ENCODE measurements around the gene IQGAP2.

The IQGAP2 gene

GRCh38 chr5:76703707-76704106 lies 300.6 kb downstream of the IQGAP2 start:
- no peak for DNase-seq
- H3K36me3 ChIP-seq (ENCODE audit: control insufficient read depth, insufficient read depth, low read length) = peaks cover 54% of the 10 kb centered on the region
- H3K27ac ChIP-seq (ENCODE audit: insufficient read depth, low read length, poor library complexity, severe bottlenecking) = no peak overlapping the region
- no peaks in the 10 kb centered on the region for H3K27me3 ChIP-seq (replicated peaks; ENCODE audit: control insufficient read depth, insufficient read depth, low read length, poor library complexity, severe bottlenecking)
- H3K4me3 ChIP-seq (ENCODE audit: insufficient read depth, low read depth, low read length, poor library complexity, severe bottlenecking) = no peak overlapping the region
- H3K9me3 ChIP-seq (ENCODE audit: control insufficient read depth, low read length) = no peaks in the 10 kb centered on the region
- H3K4me1 ChIP-seq (ENCODE audit: control insufficient read depth, insufficient read depth, low read length, poor library complexity, severe bottlenecking) = no peaks in the 10 kb centered on the region

GRCh38 chr5:76704131-76704663 lies 301.1 kb downstream of the IQGAP2 start:
- no peak for DNase-seq
- Histone ChIP-seq H3K36me3 (ENCODE audit: control insufficient read depth, insufficient read depth, low read length) (peaks cover 49% of the 10 kb centered on the region), H3K27me3 (replicated peaks; ENCODE audit: control insufficient read depth, insufficient read depth, low read length, poor library complexity, severe bottlenecking) (no peaks in the 10 kb centered on the region), H3K27ac (ENCODE audit: insufficient read depth, low read length, poor library complexity, severe bottlenecking) (no peak overlapping the region), H3K4me1 (ENCODE audit: control insufficient read depth, insufficient read depth, low read length, poor library complexity, severe bottlenecking) (no peaks in the 10 kb centered on the region), H3K9me3 (ENCODE audit: control insufficient read depth, low read length) (no peaks in the 10 kb centered on the region), H3K4me3 (ENCODE audit: insufficient read depth, low read depth, low read length, poor library complexity, severe bottlenecking) (no peak overlapping the region)

- H3K9me3 ChIP-seq (ENCODE audit: control insufficient read depth, low read length) = no peaks in the 10 kb centered on the region
- H3K4me3 ChIP-seq (ENCODE audit: insufficient read depth, low read depth, low read length, poor library complexity, severe bottlenecking) = no peak overlapping the region
- no peaks in the 10 kb centered on the region for H3K4me1 ChIP-seq (ENCODE audit: control insufficient read depth, insufficient read depth, low read length, poor library complexity, severe bottlenecking)
- H3K36me3 ChIP-seq (ENCODE audit: control insufficient read depth, insufficient read depth, low read length) = peaks cover 49% of the 10 kb centered on the region
- DNase-seq = no peak
- H3K27me3 ChIP-seq (replicated peaks; ENCODE audit: control insufficient read depth, insufficient read depth, low read length, poor library complexity, severe bottlenecking) = no peaks in the 10 kb centered on the region
- no peak overlapping the region for H3K27ac ChIP-seq (ENCODE audit: insufficient read depth, low read length, poor library complexity, severe bottlenecking)
These were observed 302.5 kb downstream of the IQGAP2 start for GRCh38 chr5:76705574-76705973.

DNA sequence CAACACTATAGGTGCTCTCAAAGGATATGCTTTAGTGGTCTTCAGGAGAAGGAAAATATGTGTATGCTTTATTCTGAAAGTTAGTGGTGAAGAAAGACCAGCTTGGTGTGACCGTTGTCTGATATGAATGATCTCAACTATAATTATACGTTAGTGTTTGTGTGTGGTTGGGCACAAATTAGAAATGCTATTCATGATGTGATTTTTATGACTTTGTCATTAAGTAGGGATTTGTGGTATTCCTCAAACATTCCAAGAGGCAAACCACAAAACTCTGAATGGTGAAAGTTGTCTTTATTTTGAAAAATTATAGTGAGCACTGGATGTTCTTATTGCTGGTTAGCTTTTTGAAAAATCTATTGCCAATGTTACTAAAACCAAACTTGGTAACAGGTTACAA lies 306.7 kb downstream of the IQGAP2 start:
- Histone ChIP-seq H3K9me3 (ENCODE audit: control insufficient read depth, low read length) (no peaks in the 10 kb centered on the region), H3K36me3 (ENCODE audit: control insufficient read depth, insufficient read depth, low read length) (peaks cover 12% of the 10 kb centered on the region), H3K4me1 (ENCODE audit: control insufficient read depth, insufficient read depth, low read length, poor library complexity, severe bottlenecking) (peaks cover 5% of the 10 kb centered on the region), H3K27ac (ENCODE audit: insufficient read depth, low read length, poor library complexity, severe bottlenecking) (no peak overlapping the region), H3K27me3 (replicated peaks; ENCODE audit: control insufficient read depth, insufficient read depth, low read length, poor library complexity, severe bottlenecking) (no peaks in the 10 kb centered on the region), H3K4me3 (ENCODE audit: insufficient read depth, low read depth, low read length, poor library complexity, severe bottlenecking) (no peak overlapping the region)
- no peak for DNase-seq

DNA sequence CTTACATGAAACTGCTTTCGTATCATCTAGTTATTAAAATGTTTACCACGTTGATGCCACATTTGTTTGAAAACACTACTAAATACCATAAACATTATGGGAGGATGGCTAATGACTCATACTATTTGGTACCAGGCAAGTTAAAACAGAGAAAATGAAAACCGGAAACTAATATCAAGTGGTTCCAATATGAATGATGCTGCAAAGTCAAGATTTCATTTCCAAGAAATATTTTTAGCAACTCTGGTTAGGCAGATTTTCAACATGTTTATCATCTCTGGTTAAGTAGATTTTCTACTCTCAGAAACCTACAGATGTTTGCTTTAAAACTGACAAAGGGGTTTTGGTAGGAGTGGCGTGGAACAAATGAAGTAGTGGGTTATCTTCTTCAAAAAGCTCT lies 307.9 kb downstream of the IQGAP2 start:
- Histone ChIP-seq H3K27ac (ENCODE audit: insufficient read depth, low read length, poor library complexity, severe bottlenecking) (no peak overlapping the region), H3K27me3 (replicated peaks; ENCODE audit: control insufficient read depth, insufficient read depth, low read length, poor library complexity, severe bottlenecking) (no peaks in the 10 kb centered on the region), H3K36me3 (ENCODE audit: control insufficient read depth, insufficient read depth, low read length) (peaks cover 5% of the 10 kb centered on the region), H3K9me3 (ENCODE audit: control insufficient read depth, low read length) (no peaks in the 10 kb centered on the region), H3K4me3 (ENCODE audit: insufficient read depth, low read depth, low read length, poor library complexity, severe bottlenecking) (no peak overlapping the region), H3K4me1 (ENCODE audit: control insufficient read depth, insufficient read depth, low read length, poor library complexity, severe bottlenecking) (peaks cover 10% of the 10 kb centered on the region)
- no peak for DNase-seq

GRCh38 chr5:76714751-76715485 lies 311.8 kb downstream of the IQGAP2 start:
- Histone ChIP-seq H3K36me3 (ENCODE audit: control insufficient read depth, insufficient read depth, low read length) (no peaks in the 10 kb centered on the region), H3K27me3 (replicated peaks; ENCODE audit: control insufficient read depth, insufficient read depth, low read length, poor library complexity, severe bottlenecking) (no peaks in the 10 kb centered on the region), H3K27ac (ENCODE audit: insufficient read depth, low read length, poor library complexity, severe bottlenecking) (no peak overlapping the region), H3K9me3 (ENCODE audit: control insufficient read depth, low read length) (no peaks in the 10 kb centered on the region), H3K4me3 (ENCODE audit: insufficient read depth, low read depth, low read length, poor library complexity, severe bottlenecking) (peak overlapping the region; percentile 85), H3K4me1 (ENCODE audit: control insufficient read depth, insufficient read depth, low read length, poor library complexity, severe bottlenecking) (peaks cover 17% of the 10 kb centered on the region)
- DNase-seq = no peak

- DNase-seq = no peak
- peaks cover 17% of the 10 kb centered on the region for H3K4me1 ChIP-seq (ENCODE audit: control insufficient read depth, insufficient read depth, low read length, poor library complexity, severe bottlenecking)
These were observed 312.3 kb downstream of the IQGAP2 start for GRCh38 chr5:76715486-76715735.

DNA sequence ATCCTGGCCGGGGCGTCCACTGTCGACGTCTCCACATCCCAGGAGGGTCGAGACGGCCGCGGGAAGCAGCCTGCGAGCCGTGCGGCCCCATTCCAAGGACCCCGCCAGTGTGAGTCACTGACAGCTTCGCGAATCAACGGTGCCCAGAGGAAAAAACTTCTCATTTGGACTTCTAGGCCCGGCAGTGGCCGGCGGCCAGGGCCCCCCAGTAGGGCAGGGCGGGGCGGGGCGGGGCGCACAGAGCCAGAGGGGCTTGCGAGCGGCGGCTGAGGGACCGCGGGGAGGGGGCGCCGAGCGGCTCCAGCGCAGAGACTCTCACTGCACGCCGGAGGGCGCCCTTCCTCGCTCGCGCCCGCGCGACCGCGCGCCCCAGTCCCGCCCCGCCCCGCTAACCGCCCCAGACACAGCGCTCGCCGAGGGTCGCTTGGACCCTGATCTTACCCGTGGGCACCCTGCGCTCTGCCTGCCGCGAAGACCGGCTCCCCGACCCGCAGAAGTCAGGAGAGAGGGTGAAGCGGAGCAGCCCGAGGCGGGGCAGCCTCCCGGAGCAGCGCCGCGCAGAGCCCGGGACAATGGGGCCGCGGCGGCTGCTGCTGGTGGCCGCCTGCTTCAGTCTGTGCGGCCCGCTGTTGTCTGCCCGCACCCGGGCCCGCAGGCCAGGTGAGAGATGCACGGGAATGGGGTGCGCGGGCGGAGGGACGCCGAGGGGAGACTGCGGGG lies 312.8 kb downstream of the IQGAP2 start, which contains the start of gene F2R:
Gene F2R, plus strand, starts transcription at position 391 of the 720 bp plus-strand sequence. Its CDS starts 182 bp downstream, at position 573.
- Histone ChIP-seq H3K36me3 (ENCODE audit: control insufficient read depth, insufficient read depth, low read length) (no peaks in the 10 kb centered on the region), H3K27ac (ENCODE audit: insufficient read depth, low read length, poor library complexity, severe bottlenecking) (no peak within 1 kb of the TSS), H3K4me1 (ENCODE audit: control insufficient read depth, insufficient read depth, low read length, poor library complexity, severe bottlenecking) (peaks cover 17% of the 10 kb centered on the region), H3K9me3 (ENCODE audit: control insufficient read depth, low read length) (no peaks in the 10 kb centered on the region), H3K27me3 (replicated peaks; ENCODE audit: control insufficient read depth, insufficient read depth, low read length, poor library complexity, severe bottlenecking) (no peaks in the 10 kb centered on the region), H3K4me3 (ENCODE audit: insufficient read depth, low read depth, low read length, poor library complexity, severe bottlenecking) (peak within 1 kb of the TSS; percentile 85)
- peak; percentile 30 to 44 (median 34) for DNase-seq

More at GRCh38 chr5:76715486-76715735, 312.3 kb downstream of the IQGAP2 start:
- no peaks in the 10 kb centered on the region for H3K36me3 ChIP-seq (ENCODE audit: control insufficient read depth, insufficient read depth, low read length)
- H3K27ac ChIP-seq (ENCODE audit: insufficient read depth, low read length, poor library complexity, severe bottlenecking) = no peak overlapping the region
- H3K27me3 ChIP-seq (replicated peaks; ENCODE audit: control insufficient read depth, insufficient read depth, low read length, poor library complexity, severe bottlenecking) = no peaks in the 10 kb centered on the region
- H3K4me3 ChIP-seq (ENCODE audit: insufficient read depth, low read depth, low read length, poor library complexity, severe bottlenecking) = peak overlapping the region; percentile 85
- H3K9me3 ChIP-seq (ENCODE audit: control insufficient read depth, low read length) = no peaks in the 10 kb centered on the region

DNA sequence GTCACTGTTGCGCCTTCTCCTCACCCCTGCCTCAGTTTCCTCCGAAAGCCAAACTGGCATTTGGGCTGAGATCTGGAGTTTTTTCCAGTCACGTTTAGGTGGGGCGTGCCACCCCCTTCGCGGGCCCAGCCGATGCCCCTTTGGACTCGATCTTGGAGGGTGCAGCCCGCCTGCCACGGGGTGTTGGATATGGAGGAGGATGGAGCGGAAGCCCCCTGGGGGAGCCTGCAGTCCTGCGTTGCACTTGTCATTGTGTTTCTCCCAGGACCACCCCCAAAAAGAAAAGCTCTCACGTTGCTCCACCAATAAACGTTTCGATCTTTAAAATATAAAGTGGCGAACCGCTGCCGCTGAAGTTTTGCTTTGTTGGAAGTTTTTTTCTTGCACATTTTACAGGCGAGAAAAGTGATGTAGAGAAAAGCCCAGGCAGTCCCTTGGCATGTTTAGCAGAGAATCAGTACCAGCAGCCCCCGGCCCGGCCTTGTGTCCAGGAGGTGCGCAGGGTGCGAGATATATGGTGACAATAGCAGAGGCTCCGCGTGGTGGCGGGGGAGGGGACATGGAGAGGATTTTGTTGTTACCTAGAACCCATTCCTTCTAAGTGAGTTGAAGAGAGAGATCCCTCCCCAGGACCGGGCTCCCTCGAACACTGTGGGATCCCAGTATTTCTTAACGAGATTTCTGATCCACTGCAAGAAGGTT lies 313.5 kb downstream of the IQGAP2 start:
- H3K4me1 ChIP-seq (ENCODE audit: control insufficient read depth, insufficient read depth, low read length, poor library complexity, severe bottlenecking) = peaks cover 17% of the 10 kb centered on the region
- no peaks in the 10 kb centered on the region for H3K9me3 ChIP-seq (ENCODE audit: control insufficient read depth, low read length)
- DNase-seq = no peak
- no peak overlapping the region for H3K27ac ChIP-seq (ENCODE audit: insufficient read depth, low read length, poor library complexity, severe bottlenecking)
- H3K4me3 ChIP-seq (ENCODE audit: insufficient read depth, low read depth, low read length, poor library complexity, severe bottlenecking) = peak overlapping the region; percentile 85
- H3K27me3 ChIP-seq (replicated peaks; ENCODE audit: control insufficient read depth, insufficient read depth, low read length, poor library complexity, severe bottlenecking) = no peaks in the 10 kb centered on the region
- no peaks in the 10 kb centered on the region for H3K36me3 ChIP-seq (ENCODE audit: control insufficient read depth, insufficient read depth, low read length)

Measured in effector memory CD4-positive, alpha-beta T cell (primary cell).